ENCODE results near the gene TMTC2.

TMTC2 gene

DNA sequence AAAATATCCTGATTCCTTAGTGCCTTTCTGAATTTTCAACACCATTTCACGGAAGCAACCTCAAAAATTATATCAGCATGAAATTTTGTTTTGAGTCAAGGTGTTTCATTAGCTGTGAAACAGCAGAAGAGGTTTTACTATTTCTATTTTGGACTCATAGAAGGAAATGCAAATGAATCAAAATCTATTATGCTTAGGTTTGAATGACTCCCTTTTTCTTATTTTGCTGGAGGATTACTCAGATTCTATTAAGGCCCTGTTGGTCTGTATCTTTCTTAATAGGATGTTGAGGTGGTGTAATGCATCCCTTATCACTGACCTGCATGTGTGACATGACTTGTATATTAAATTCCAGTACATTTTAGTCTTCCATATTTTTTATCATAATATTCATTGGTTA is 165.8 kb downstream of the TMTC2 start:
- DNase-seq: no peak

DNA sequence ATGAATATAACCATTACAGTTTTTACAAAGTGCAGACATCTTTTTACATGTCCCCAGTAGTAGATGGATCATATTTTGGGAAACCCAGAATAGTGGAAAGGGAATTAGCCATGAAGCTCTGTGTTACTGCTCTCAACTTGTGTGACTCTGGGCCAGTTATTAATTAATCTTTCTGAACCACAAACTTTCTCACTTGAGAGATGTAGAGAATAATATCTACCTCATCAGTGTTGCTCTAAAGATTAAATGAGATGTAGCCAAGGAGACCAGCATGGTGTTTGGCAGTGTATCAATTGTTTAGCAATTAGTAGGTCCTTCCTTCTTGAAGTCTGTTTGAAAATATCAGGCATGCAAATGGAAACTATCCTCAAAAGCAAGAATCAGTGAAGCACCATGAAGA is 169.2 kb downstream of the TMTC2 start:
- no peak for DNase-seq

DNA sequence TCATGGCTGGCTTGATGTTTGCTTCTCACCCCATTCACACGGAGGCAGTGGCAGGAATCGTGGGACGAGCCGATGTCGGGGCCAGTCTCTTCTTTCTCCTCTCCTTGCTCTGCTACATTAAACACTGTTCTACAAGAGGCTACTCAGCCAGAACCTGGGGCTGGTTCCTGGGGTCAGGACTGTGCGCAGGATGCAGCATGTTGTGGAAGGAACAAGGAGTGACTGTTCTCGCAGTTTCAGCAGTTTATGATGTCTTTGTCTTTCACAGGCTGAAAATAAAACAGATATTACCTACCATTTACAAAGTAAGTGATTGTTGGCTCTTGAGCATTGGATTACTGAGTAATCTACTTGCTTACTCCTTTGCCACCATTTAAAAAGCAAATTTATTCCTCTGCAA is 170.6 kb downstream of the TMTC2 start:
- no peak for DNase-seq

DNA sequence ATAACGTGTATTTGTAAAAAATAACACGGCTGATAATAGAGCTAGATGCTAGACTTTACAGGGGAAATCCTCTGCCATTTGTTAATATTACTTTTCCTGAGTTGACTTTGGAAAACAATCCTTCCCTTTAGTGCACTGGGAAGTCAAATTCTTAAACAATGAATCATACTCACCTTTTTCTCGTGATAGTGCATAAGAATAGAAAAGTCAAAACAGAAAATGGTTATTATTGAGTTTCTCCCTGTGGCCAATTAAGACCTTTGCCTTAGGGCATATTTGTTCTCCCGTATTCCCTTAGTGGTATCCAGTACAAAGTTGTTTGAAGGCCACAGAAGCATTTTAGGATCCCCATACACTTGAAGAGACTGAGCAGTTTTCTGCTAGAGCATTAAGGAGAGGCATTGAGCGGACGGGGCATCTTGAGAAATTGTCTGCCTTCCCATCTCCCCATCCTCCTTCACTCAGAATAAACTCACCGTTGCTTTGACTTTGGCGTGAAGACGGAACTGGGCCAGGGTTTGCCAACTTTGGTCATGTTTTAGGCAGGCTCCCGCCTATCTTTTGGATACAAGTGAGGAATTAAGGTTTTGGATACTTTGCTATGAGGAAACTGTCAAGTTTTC is 171.3 kb downstream of the TMTC2 start:
- DNase-seq: no peak

DNA sequence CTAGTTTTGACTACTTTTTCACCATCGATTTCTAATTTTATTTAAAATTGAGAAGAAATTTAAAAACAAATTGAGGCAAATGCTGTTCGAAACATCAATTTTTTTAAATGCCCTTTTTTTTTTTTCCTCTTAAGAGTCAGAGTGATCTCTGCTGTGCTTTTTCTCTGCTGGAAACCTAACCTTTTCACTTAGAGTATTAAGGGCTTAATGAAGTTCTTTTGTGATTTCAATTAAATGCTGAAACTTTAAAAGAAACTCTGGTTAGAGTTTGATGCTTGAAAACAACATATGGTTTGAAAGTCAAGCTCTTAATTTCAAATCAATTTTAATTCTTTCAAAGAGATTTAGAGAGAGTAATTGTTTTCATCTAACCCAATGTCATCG is 171.8 kb downstream of the TMTC2 start:
- DNase-seq: no peak

DNA sequence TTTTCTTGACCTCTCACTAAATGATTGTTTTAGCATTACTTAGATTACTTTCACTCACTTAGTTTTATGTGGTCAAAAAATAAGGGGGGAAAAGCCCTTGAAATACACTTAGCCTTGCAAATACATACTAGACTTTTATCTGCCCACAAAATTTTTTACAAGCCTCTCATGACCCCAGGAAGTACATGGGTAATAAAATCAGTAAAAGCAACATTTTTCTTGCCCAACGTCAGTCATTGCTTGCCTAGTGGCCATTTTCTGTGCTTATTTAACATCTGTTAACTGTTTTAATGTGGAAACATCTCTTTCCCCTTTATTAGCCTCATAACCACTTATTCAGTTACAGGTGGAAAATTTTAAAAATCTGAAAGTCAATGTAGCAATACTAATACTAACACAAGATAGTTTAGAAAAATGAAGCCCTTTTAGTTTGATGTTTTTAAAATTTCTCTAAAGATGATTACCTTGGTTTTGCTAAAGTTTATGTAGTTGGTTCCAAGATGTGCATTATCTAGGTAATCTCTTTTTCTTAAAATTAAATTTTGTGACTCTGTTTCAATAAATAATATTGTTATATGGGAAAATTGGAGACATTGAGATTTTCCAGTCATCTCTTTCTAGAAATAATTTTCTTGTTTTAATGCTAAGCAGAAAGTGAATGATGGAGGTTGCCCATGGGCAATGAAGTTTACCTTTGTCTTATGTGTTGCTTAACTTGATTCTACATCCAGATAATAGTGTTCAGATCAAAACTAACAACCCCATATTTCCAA is 175.5 kb downstream of the TMTC2 start:
- no peak for DNase-seq

DNA sequence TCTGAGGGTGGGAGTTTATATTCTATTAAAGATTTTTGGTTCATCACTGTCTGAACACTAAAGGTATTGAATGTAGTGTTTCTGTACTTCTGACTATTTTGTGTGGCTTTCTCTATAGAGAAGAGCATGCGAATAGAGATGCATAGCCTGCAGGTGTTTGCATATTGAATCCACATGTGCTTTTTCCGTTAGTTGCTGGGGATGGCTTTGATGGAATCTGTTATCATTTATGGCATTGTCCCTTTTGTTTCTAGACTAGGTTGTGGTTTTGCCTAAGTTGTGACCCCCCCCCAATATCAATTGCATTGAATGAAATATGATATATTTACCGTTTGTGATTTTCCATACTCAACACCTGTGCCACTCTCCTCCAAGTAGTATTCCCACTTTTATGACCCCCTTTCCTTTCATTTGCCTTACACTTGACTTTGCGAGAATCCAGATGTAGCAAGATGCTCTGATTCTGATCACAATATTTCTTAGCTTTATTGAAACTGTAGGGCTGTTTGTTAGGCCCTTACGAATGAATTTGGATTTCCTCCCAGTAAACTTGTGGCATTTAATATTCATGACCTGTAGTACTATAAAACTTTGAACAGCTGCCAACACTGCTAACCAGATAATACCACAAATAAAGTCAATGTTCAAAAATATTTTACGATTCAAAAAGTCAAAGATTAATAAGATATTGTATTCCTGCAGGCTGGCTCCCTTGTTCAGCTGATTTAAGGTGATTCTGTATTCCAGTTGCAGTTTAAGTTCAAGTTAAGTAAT is 176.4 kb downstream of the TMTC2 start:
- no peak for DNase-seq

DNA sequence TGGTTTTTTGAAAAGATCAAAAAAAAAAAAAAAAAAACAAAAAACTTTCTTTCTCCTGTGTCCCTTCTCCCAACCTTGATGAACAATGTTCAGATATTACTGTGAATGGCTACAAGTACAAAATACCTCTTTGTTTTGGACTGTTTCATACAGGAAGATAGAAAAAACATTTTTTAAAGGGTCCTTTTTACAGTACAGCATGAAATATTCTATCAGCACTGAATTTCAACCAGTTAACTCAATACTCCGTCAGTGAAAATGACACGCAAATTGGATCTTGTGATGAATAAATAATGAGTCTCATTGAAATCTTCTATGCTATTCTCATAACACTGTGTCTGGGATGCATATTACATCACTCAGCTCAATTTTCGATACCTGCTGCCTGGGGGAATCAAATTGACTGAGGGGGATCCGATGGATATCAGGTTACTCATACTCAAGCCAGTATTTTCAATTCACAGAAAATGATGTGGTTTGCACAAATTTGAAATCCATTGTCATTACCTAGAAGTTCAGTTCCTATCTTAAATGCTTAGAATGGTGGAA is 179.6 kb downstream of the TMTC2 start:
- DNase-seq: no peak

DNA sequence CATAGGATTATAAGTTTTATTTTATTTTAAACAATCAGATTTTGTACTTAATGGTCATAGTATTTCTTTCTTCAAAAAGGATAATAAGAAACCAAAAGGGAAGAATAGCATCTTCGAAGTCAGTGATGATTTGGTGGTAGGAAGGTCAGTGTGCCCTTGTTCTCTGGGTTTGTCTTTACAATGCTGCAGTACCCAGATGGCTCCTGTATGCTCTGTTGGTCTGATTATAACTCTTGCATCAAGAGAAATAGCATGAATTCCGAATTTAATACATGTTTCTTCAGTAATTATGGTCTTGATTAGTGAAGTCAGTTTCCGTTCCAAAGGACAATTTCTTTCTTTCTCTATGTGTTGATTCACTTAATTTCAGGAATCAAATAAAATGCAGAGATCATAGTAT is 180.2 kb downstream of the TMTC2 start:
- DNase-seq: no peak

DNA sequence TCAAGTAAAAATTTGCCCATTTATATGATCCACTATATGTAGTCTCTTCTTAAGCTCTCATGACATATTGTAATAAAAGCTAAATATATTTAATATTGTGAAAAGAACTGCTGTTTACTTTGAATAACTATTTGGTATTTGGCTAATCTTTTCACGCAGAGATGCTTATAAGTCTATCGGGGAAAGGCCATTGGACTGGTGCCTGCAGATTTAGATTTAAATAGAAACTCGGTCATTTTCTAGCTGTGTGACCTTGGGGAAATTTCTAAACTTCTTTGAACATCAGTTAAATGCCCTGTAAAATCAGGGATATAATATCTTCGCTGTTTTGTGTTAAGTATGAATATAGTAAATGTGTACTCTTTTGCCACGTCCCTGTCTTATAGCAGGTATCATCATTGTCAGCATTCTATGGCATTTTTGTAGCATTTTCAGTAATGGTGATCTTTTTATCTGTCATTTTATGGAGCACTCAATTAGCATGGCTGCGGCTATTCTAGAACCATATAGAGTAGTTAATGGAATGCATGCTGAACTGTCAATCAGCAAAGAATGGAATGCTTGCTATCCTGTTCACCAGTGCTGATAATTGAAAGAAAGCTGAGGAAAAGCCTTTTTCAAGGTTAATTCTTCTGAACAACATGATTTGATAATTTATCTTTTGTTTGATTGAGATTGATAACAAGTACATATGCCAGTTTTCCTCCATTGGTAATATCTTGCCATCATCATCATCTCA is 181.2 kb downstream of the TMTC2 start:
- no peak for DNase-seq

DNA sequence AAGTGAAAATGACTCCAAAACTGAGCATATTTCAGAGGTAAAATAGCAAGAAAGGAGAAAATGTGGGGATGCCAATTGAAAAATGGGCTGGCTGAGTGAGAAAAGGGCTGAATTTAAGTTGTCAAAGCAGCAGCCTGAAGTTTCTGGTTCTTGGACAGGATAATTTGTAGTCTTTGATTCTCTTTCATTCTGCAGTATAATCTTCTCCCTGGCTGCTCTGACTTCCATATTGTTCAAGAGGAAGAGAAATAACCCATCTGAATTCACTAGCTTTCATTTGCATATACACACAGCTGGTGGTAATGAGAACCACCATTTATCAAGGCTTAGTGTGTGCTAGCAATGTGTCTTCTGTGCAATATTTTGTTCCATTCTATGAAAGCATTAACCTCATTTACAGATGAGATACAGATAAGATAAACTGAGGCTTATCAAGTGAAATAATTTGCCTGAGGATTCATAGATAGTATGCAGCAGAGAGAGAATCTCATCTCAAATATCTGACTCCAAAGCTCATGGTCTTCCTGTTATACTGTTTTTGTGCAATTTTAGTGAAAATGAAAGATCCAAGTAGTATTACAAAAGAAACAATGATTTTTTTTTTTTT is 184.2 kb downstream of the TMTC2 start:
- no peak for DNase-seq

DNA sequence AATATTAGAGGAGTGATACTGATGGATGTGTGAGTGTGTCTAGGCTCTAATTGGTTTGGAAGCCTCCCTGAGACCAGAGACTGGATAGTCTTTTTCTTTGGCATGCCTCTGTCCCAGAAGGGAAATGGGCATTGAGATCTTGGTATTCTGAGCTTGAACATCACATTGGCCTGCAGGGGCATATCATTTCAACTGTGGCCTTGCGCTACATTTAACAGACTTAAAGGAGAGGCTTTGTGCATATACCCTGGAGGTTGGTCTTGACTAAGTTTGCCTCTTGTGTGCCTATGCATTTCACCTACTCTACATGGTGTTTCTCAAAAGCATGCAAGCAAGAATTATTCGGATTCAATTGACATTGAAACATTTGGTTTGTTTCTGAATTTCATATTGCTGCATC is 185.4 kb downstream of the TMTC2 start:
- DNase-seq: no peak

DNA sequence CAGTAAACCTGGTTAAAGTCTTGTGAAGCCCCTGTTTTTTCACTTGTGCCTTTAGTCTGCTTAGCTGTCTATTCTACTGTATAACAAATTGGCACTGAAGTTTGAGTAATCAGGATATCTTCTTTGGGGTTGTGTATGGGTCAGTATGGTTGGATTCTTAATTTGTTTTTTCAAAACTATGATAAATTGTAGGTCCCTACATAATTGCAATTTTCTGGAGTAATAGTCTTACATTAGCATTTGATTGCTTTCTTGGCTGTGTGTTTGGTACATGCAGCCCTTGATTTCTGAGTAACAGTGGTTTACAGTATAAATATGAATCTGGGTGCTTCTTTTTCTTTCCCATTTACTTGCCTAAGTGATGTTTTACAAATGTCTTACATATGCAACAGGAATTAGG is 186.6 kb downstream of the TMTC2 start:
- no peak for DNase-seq

DNA sequence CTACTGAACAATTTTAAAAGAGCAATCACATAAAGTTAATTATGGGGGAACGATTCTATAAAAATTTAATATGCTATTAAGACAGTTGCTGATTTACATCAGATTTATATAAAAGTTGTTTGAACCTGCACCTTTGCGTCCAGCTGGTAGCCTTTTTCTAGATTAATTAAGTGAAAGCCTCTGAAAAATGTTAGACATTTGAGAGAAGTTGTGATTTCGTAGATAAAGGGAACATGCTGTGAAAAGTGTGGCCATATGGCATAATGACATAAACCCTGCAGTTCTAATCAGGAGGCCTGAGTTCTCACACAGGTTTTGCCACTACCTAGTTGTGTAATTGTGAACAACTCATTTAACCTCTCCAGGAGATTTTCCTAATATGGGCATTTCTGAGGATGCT is 187.2 kb downstream of the TMTC2 start:
- DNase-seq: no peak

DNA sequence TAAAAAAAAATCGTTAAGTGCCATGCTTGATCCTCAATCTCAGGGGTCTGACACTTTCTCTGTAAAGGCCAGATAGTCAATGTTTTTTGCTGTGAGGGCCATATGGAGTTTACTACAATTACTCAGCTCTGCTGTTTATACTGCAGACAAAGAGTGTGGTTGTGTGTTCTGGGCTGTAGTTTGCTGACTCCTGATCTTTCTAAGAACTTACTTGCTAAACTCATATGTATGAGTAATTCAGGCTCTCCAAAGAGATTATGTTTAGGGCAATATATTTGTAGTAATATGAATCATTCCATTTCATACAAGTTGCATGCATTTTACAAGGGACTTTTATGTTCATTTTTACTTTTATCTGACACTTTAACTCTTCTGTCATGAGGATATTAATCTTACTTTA is 188.2 kb downstream of the TMTC2 start:
- no peak for DNase-seq

DNA sequence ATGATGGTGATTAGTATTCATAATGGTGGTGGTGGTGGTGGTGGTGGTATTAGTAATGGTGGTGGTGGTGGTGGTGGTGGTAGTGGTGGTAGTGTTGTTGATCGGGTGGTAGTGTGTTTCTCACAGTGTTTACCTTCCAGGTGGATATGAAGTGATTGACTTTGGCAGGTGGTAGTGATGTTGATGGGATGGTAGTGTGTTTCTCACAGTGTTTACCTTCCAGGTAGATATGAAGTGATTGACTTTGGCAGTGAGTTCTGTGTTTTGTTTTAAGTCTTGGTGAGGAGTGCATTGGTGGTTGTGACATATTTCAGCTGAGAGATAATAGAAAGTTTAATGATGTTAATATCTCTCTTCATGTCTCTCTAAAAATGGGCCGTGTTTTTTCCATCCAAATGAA is 189.4 kb downstream of the TMTC2 start:
- no peak for DNase-seq

DNA sequence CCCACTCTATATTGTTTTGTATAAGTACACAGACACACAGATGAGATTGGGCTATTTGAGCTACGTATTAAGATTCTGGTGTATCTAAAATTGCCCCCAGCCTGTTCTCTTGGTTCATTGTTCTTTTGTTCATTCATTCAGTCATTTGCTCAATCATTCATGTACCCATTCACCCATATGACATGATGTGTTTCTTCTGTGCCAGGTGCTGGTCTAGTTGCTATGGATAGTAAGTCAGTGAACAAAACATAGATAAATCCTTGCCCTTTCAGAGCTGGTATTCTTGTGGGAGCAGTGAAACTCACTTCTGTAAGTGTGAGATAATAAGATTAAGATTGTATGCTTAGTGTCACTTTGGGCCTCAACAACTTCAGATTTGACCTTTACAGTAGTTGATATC is 191.3 kb downstream of the TMTC2 start:
- no peak for DNase-seq

DNA sequence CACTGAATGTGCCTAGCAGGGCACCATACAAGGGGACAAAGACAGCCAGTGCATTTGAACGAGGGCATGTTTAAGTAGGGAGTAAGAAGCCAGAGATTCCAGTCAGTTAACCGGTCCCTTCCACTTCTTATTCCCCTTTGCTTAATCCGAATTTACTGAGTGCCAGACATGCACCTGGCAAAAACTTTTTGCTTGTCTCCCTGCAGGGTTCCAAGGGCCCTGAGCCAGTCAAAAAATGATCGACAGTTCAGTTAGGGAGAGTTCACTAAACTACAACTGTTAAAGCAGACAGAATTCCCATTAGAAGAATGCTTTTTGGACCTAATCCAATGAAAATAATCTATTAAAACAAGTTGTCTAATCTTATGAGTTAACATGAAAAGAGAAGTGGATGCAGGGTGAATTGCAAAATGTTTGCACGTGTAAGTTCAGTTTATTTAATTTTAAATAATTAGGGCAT is 193.8 kb downstream of the TMTC2 start:
- DNase-seq: no peak

DNA sequence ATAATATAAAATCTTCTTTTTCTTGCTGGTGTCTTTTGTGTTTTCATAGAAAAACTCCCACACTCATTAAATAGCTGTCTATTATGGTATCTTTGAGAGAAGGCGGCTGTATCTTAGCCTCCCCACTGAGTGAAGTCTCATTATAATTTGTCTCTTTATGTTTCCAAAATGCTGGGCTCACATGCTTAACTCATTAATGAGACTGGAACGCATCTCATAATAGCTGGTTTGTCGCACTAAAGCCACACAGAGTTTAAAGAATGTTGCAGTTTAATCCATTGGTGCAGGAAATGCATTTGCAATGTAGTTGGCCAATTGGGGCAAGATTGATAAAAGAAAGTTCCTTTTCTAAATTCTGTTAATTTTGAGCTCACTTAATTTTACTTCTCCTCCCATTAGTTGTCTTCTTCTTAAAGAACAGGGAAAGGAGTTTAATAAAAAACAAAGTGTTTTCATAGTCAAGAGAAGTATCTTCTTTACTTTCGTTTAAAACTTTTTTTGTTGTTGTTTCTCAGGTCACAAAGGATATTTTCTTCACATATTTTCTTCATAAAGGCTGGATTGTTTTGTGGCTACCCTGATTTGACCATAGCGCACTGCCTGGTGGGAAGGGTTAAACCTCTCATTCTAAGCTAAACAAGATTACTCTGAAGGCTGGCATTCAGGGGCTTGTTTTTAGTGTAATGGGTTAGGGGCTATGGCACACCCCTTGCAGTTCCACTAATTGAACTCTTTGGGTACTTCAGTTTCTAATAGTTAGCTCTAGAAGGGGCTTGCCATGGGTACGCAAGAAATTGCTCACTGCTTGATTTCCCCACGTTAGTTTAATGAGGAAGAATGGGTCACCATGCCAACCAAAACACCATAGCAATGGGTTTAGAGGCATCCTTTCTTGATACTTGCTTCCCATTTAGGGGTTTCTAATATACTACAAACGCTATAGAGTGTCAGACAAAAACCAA is 197.0 kb downstream of the TMTC2 start:
- DNase-seq: no peak

DNA sequence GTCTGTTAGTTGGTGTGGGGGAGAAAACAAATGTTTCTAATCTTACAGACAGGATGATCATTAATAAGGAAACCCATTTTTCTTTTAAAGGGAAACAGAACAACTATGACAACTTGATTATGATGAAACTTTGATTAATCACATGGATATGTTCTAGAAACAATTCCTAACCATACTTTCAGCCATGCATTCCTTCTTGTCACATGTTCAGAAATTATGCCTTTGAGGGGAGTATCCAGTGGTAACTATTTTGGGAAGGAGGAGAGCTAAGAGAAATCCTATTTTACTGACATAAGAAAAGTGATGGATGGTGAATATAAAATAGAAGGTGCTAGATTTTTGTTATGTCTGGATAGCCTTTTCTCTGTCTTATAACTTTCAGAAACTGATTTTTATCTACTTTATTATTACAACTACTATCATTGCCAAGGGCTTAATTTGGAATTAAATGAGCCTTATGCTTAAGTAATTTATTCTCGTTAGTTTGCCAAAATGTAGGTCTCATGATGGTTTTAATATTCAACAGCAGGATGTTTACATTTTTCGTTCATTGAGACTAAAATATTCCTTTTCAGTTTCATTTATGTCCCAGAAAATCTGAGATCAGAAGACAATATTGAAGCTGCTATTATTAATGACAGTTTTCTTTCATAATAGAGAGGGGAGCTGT is 200.1 kb downstream of the TMTC2 start:
- DNase-seq: no peak

DNA sequence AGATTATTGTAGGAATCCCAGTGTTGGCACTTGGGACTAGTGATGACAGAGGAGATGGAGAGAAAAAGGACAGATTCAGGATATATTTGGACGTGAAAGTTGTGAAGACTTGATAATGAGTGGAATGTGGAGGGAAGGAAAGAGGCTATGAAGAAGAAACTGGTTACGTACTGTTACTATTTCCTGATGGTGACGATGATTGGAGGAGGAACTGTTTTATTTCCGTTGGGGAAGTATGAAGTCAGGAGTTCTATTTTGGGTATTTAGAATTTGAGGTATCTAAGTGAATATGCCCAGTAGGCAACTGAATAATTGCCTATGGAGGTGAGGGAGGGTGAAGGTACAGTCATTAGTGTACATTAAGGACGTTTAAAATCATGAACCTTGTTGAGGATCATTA is 207.2 kb downstream of the TMTC2 start:
- no peak for DNase-seq

Data from CD4-positive, alpha-beta T cell treated with Interleukin-10 for 1 hour (primary cell).